Measurements from ENCODE around the gene ZNF385B.
"Not testable (repeated sequence)": the region's sequence is repeated elsewhere in the genome, so short reads cannot be mapped to it uniquely, and the experiment has no call there.

Gene ZNF385B

DNA sequence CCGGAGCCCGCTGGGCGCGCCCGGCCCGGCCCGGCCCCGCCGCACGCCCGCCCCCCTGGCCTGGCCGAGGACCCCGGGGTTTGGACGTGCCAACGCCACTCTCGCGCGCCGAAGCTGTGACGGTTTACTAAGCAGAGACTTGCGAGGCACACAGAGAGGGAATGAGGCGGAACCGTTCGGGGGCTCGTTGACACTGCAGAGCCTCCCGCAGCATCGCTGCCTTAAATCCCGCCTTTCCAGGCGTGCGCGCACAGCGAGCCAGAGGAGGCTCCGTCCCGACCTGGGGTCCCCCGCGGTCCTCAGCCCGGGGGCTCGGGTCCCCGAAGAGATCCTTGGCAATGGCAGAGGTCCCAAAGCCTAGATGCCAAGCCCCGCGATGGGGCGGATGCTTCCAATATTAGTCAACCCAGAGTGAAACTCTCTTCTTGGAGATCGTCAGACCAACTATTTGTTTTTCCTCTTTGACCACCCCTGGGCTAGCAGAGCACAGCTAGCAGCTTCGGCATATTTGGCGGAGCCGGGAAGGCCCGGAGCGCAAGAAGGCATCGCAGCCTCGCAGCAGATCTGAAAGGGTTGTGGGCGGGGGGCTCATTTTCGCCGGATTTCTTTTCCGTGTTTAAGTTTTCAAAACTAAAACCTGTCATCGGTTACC lies at the start of gene ZNF385B:
ZNF385B (minus strand) TSS at position 197 of the 652 bp plus-strand sequence.
- peak in 1 of 2 experiments; percentile 29 for DNase-seq

DNA sequence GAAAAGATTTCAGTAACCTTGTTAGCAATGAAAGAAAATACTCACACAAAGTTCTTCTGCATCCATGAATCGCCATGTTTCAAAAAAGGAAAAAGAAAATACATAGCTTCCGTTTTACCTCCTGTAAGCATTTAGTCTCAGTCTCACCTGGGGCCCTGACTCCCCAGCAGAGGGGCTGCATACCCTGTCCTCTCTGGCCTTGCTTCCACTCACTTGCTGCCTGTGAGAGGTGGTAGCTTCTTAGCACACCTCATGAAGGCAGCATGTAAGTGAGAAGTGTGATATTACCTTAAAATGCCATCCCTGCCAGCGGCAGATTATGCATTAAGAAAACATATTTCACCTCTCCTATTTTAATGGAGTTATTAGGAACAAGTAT lies 49.3 kb upstream of the ZNF385B start:
- DNase-seq: no peak

DNA sequence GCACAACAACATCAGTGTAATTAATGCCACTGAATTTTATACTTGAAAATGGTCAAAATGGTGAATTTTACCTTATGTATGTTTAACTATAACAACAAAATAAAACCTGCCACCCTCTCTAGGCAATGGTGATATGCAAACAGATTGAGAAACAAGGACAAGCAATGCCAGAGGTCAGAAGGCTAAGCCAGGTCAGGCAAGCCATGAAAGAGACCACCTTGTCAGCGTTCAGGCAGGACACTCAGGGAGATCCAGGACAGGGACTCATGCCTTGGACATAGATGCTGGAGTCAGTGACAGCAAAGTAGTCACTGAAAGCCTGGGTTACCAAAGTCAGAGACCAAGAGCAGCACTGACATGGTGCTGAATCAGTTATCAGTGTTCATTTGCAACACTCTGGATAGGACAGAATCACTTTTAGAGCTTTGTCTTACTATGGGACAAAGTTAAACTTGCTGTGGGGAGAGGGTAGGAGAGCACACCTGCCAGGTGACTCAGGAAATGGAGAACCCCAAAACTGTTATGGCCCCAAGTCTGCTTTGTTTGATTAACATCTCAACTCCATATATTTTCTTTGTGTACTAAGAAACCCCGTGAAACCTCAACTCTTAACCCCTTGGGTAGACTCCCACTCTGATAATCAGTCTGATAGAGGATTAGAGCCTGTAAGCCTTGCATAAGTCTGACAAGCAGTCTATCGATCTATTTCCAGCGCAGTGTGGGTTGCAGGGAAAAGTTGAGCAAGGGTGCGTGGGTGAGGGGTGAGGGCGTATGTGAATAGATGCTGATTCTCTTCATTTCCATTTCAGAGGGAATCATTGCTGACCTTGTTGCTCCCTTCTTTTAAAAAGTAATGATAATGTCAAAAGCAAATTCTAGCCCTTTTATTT lies 48.7 kb upstream of the ZNF385B start:
- DNase-seq: no peak

DNA sequence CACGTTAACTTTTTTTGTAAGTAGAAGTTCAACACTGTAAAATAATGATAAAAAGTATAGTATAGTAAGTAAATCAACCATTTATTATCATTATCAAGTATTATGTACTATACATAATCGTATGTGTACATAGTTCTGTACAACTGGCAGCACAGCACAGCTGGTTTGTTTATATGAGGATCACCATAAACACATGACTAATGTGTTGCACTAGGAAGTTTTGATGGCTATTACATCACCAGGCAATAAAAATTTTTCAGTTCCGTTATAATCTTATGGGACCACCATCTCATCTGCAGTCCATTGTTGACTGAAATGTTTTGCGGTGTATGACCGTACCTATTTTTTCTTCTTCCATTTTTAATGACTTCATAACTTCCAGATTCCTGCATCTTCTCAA lies 39.2 kb upstream of the ZNF385B start:
- DNase-seq: no peak

- DNase-seq: no peak
Observed at GRCh38 chr2:179899666-179900065, 38.3 kb upstream of the ZNF385B start.

DNA sequence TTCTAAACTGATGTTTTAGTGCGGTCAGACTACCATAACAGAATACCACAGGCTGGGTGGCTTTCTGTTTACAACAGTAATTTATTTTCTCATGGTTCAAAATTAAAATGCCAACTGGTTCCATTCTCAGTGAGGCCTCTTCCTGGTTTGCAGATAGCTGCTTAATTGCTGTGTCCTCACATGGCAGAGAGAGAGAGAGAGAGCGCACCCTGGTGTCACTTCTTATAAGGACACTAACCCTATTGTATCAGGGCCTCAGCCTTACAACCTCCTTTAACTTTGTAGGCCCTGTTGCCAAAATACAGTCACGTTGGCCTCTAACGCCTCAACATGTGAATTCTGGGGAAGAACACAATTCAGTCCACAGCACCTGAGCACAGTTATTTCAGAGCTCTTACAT lies 37.5 kb upstream of the ZNF385B start:
- DNase-seq: peak; percentile 46 to 54

DNA sequence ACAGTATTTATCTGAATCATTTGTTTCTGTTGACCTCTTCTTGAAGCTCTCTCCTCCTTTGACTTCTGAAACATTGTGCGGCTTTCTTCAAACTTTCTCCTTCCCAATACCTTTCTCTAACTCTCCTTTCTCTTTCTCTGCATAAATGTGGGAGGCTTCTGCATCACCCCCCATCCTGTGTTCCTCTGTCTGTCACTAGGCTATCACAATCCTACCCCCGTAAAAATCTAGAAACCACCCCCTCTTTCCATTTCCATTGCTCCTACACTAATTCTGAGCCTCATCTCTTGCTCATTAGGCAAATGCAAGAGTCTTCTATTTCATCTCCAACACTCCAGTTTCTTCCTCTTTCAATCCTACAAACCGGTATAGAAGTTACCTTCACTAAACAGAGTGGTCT lies 32.2 kb upstream of the ZNF385B start:
- DNase-seq: no peak

- no peak for DNase-seq
Observed at GRCh38 chr2:179891237-179891636, 29.8 kb upstream of the ZNF385B start.

- DNase-seq: no peak
Observed at GRCh38 chr2:179890666-179891065, 29.3 kb upstream of the ZNF385B start.

- DNase-seq: not testable (repeated sequence)
Observed at GRCh38 chr2:179888642-179889041, 27.2 kb upstream of the ZNF385B start.

GRCh38 chr2:179884193-179884592 lies 22.8 kb upstream of the ZNF385B start:
- no peak for DNase-seq

DNA sequence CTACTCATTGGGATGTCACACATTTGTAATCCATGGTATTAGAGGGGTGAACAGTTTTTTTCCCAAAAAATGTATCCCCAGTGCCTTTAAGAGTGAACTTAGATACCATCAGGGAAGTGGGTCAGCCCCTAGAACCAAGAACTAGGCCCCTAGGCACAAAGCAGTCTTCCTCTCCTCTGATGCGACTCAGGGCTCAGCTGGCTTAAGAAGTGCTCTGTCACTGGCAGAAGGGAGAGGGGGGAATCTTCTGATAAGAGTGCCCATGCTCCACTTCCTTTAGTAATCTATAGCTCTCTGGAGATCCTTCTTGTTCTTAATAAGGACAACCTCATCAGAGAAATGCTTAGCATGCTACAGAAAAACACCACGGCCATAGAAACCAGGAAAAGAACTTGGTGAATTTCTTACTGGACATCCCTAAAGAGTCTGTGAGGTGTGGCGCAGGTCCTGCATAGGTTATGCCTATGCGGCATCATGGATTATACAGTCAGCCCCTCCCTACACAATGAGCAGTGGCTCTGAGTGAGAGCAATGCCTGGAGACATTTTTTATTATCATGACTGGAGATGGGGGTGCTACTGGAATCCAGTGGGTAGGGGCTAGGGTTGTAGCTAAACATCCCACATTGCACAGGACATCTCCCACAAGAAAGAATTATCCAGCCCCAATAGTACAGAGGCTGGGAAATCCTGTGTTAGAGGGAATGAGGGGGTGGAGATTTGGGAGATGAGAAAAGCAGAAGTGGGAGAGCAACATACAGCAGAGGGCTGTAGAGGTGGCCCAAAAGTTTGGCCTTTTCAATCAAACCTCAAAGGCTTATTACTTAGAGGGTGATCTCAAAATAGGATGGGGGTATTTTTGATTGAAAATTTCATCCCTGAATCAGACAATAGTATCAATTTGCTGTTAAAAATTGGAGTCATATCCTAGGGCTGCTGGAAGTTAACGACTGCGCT lies 21.7 kb upstream of the ZNF385B start:
- DNase-seq: no peak

DNA sequence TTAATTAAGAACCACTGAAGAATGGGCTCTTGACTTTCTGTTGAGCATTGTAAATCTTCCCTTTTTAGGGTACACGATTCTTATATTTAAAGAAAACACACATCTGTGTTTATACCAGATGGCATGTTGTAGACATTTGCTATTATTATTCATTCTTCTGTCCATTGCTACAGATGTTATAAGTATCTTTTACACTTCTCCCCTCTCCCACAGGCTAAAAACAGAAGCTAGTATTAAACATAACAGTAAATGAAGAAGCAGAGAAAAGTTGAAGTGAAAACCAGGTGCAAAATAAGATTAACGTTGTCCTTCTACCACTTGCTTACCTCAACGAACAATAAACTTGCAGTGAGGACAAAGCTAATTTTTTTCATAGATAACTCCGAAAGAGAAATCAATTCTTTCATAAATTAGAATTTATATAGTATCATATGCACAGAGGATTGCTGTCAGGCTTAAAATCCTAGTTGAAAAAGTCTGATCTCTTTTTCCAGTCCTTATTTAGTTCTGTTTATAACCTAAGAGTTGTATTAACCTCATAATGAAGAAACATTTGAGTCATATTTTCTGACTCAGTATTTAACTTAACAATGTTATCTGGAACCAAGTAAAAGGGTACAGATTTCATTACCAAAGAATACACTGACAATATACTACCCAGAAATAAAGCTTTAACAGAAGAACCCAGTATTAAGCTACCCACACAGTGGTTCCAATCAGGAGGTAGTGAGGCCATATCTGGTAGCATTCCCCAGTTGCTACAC lies 16.4 kb upstream of the ZNF385B start:
- DNase-seq: no peak

GRCh38 chr2:179876266-179876665 lies 14.9 kb upstream of the ZNF385B start:
- DNase-seq: no peak

- DNase-seq: no peak
Observed at GRCh38 chr2:179875864-179876263, 14.5 kb upstream of the ZNF385B start.

DNA sequence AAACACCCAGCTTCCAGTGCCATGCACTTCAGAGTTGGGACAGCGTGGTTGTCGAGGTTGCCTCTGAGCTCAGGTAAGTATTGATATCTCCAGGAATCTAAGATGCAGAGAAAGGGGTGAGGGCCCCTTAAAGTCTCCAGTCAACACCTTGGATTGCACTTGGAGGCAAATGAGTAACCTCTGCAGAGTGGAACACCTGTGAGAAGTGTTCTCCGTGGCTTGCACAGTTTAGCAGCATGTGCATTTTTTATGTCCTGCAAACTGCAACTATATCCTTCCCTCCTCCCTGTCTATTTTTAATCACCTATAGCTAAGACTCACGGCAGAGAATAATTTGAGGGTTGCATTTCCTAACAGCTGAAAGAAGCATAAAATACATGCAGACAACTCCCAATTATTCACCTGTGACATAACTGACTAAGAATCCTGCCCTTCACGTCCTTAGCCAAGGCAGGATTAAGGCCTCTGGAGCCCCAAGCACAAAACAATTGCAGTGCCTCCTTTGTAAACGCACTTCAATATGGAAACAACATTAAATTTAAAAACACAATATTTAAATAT lies 1.6 kb upstream of the ZNF385B start:
- DNase-seq: no peak

- no peak for DNase-seq
Observed at GRCh38 chr2:179861027-179861415, 391 bp downstream of the ZNF385B start.

GRCh38 chr2:179860255-179861026 lies 971 bp downstream of the ZNF385B start:
- DNase-seq: peak in 1 of 2 experiments; percentile 22

DNA sequence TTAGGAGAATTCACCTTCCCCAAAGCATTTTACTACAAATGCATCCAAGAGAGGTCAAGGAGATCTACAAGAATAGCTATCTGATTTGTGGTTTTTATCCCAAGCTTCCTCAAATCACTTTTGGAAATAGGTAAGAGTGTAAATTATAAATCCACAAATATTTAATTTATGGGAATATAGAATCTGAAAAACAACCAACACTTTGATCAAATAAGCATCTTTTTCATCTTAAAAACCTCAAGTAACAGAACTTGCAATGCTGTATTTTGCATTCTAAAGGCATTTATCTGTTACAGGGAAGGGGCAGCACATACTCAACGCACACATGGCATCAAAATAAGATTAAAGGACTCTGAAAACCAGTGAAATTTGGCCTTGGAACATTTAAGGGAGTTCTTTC lies 1.9 kb downstream of the ZNF385B start:
- DNase-seq: no peak

DNA sequence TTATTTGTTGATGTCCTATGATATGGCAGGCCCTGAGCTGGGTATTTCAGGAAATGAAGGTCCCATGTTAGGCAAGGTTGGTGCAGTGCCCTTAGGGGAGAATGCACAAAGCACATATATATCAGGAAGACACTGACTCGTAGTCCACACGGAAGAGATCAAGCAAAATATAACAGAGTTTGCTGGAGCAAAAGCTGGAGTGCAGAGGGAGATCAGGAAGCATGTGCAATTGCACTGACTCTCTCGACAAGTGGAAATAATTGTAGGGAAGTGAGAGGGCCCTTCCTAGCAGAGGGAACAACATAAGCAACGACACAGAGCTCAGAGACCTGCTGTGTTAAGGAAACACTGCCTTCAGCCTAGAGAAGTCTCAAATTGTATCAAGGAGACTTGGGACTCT lies 4.2 kb downstream of the ZNF385B start:
- no peak for DNase-seq

GRCh38 chr2:179856205-179856604 lies 5.2 kb downstream of the ZNF385B start:
- DNase-seq: peak in 1 of 2 experiments; percentile 11

Data from NCI-H524 (cell line).